ENCODE results near the gene RABGAP1L. TPM values are rescaled to one million over a fixed set of nuclear protein-coding genes. Genes with fewer than 3 reads are reported as not detected.

The RABGAP1L gene
- total and polyA plus RNA-seq, 2 of the 8 experiments (the other 6 are each of a cell fraction or from before 2014, with no cell fraction given): 33.3 to 156 TPM

DNA sequence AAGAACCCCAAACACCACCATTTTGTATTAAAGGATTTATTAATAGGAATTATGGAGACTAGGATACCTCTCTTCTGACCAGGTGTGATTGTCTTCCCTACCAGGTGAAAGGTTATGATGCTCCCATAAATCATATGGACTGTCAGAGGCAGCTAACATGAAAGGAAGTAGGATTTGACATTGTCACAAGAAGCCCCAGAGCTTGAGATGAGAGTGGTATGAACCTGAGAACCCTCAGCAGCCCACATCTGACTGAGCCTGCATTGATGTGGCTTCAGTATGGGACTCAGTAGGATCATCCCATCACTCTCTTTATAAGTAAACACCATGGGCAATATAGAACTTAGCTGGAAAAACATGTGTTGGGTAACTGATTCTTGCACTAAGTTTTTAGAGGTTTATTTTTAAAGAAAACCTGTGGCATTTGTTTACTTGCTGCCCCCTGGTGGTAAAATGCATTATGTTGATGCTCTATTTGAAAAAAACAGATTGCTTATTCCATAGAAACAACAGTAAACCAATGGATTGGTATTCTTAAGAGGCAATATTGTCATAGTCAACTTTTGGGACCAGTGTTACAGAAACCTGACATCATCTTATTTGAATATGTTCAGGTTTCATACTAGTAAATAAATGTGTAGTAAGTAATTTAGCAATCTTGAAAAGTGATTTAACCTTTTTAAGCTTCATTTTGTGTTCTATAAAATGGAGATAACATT is 823.8 kb downstream of the RABGAP1L start (continued):
- TF ChIP-seq POU5F1 (IDR thresholded peaks at IDR 0.05; ENCODE audit: low read depth, low read length) (no peak), BRCA1 (IDR thresholded peaks at IDR 0.05; ENCODE audit: low read depth, low read length) (no peak), RAD21 (IDR thresholded peaks at IDR 0.05 in 1 of 2, conservative IDR thresholded peaks at IDR 0.05 in 1 of 2; ENCODE audit: low read depth in 2 of 2, low read length in 2 of 2) (peak in 1 of 2 experiments; percentile 34; a peak in 2 of 4 replicates), CEBPB (IDR thresholded peaks at IDR 0.05; ENCODE audit: low read depth, low read length) (no peak), CHD2 (IDR thresholded peaks at IDR 0.05; ENCODE audit: low read length) (no peak), EZH2 (IDR thresholded peaks at IDR 0.05; ENCODE audit: low read depth, low read length, severe bottlenecking) (no peak)
- TF ChIP-seq, protein P1, sequence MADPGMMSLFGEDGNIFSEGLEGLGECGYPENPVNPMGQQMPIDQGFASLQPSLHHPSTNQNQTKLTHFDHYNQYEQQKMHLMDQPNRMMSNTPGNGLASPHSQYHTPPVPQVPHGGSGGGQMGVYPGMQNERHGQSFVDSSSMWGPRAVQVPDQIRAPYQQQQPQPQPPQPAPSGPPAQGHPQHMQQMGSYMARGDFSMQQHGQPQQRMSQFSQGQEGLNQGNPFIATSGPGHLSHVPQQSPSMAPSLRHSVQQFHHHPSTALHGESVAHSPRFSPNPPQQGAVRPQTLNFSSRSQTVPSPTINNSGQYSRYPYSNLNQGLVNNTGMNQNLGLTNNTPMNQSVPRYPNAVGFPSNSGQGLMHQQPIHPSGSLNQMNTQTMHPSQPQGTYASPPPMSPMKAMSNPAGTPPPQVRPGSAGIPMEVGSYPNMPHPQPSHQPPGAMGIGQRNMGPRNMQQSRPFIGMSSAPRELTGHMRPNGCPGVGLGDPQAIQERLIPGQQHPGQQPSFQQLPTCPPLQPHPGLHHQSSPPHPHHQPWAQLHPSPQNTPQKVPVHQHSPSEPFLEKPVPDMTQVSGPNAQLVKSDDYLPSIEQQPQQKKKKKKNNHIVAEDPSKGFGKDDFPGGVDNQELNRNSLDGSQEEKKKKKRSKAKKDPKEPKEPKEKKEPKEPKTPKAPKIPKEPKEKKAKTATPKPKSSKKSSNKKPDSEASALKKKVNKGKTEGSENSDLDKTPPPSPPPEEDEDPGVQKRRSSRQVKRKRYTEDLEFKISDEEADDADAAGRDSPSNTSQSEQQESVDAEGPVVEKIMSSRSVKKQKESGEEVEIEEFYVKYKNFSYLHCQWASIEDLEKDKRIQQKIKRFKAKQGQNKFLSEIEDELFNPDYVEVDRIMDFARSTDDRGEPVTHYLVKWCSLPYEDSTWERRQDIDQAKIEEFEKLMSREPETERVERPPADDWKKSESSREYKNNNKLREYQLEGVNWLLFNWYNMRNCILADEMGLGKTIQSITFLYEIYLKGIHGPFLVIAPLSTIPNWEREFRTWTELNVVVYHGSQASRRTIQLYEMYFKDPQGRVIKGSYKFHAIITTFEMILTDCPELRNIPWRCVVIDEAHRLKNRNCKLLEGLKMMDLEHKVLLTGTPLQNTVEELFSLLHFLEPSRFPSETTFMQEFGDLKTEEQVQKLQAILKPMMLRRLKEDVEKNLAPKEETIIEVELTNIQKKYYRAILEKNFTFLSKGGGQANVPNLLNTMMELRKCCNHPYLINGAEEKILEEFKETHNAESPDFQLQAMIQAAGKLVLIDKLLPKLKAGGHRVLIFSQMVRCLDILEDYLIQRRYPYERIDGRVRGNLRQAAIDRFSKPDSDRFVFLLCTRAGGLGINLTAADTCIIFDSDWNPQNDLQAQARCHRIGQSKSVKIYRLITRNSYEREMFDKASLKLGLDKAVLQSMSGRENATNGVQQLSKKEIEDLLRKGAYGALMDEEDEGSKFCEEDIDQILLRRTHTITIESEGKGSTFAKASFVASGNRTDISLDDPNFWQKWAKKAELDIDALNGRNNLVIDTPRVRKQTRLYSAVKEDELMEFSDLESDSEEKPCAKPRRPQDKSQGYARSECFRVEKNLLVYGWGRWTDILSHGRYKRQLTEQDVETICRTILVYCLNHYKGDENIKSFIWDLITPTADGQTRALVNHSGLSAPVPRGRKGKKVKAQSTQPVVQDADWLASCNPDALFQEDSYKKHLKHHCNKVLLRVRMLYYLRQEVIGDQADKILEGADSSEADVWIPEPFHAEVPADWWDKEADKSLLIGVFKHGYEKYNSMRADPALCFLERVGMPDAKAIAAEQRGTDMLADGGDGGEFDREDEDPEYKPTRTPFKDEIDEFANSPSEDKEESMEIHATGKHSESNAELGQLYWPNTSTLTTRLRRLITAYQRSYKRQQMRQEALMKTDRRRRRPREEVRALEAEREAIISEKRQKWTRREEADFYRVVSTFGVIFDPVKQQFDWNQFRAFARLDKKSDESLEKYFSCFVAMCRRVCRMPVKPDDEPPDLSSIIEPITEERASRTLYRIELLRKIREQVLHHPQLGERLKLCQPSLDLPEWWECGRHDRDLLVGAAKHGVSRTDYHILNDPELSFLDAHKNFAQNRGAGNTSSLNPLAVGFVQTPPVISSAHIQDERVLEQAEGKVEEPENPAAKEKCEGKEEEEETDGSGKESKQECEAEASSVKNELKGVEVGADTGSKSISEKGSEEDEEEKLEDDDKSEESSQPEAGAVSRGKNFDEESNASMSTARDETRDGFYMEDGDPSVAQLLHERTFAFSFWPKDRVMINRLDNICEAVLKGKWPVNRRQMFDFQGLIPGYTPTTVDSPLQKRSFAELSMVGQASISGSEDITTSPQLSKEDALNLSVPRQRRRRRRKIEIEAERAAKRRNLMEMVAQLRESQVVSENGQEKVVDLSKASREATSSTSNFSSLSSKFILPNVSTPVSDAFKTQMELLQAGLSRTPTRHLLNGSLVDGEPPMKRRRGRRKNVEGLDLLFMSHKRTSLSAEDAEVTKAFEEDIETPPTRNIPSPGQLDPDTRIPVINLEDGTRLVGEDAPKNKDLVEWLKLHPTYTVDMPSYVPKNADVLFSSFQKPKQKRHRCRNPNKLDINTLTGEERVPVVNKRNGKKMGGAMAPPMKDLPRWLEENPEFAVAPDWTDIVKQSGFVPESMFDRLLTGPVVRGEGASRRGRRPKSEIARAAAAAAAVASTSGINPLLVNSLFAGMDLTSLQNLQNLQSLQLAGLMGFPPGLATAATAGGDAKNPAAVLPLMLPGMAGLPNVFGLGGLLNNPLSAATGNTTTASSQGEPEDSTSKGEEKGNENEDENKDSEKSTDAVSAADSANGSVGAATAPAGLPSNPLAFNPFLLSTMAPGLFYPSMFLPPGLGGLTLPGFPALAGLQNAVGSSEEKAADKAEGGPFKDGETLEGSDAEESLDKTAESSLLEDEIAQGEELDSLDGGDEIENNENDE (IDR thresholded peaks at IDR 0.05; ENCODE audit: insufficient replicate concordance, low read length): peak; percentile 58
- TF ChIP-seq, protein P2, sequence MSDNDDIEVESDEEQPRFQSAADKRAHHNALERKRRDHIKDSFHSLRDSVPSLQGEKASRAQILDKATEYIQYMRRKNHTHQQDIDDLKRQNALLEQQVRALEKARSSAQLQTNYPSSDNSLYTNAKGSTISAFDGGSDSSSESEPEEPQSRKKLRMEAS (IDR thresholded peaks at IDR 0.05): no peak

Measured in H1 (cell line).